ENCODE measurements around the gene SLC22A2.

SLC22A2 gene

DNA sequence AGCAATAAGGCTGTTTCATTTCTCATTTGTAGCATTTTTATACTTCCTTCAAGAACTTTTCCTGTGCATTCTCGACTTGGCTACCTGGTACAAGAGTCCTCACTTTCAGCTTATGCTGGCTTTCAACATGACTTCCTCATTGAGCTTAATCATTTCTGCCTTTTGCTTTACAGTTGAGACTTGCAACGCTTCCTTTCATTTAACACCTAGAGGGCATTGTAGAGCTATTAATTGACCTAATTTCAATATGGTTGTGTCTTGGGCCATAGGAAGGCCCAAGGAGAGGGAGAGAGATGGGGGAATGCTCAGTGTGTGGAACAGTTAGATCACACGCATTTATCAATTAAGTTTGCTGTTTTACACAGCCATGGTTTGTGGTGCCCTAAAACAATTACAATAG is 37.2 kb downstream of the SLC22A2 start:
- H3K27ac ChIP-seq: no peak overlapping the region
- no peaks in the 10 kb centered on the region for H3K27me3 ChIP-seq
- no peaks in the 10 kb centered on the region for H3K36me3 ChIP-seq
- peaks cover 0 to 5% (median 0%) of the 10 kb centered on the region in 3 donors for H3K9me3 ChIP-seq
- no peak overlapping the region for H3K4me3 ChIP-seq
- intact Hi-C loops (cut with DNase I; ENCODE audit: low total_unique reads): no loop called here
- H3K4me1 ChIP-seq: peaks cover 0 to 55% (median 13%) of the 10 kb centered on the region in 4 donors
- TF ChIP-seq CTCF (IDR thresholded peaks at IDR 0.05): no peak
- no peak for DNase-seq

DNA sequence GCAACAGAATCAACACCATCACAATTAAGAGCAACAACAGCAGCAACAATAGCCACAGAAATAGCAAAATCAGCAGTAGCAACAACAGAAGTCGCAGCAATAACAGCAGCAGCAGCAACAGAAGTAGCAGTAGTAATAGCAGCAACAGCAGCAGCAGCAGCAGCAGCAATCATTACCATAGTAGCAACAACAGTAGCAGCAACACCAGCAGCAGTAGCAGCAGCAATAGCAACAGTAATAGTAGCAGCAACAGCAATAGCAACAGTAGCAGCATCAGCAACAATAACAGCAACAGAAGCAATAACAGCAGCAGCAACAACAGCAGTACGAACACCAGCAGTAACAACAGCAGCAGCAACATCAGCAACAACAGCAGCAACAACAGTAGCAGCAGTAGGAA is 39.8 kb downstream of the SLC22A2 start:
- TF ChIP-seq CTCF (IDR thresholded peaks at IDR 0.05): no peak
- Histone ChIP-seq H3K27me3 (no peaks in the 10 kb centered on the region), H3K9me3 (no peaks in the 10 kb centered on the region), H3K27ac (no peak overlapping the region), H3K4me1 (peaks cover 0 to 31% (median 13%) of the 10 kb centered on the region in 4 donors), H3K36me3 (no peaks in the 10 kb centered on the region), H3K4me3 (no peak overlapping the region)
- intact Hi-C loops (cut with DNase I; ENCODE audit: low total_unique reads): no loop called here
- no peak for DNase-seq

DNA sequence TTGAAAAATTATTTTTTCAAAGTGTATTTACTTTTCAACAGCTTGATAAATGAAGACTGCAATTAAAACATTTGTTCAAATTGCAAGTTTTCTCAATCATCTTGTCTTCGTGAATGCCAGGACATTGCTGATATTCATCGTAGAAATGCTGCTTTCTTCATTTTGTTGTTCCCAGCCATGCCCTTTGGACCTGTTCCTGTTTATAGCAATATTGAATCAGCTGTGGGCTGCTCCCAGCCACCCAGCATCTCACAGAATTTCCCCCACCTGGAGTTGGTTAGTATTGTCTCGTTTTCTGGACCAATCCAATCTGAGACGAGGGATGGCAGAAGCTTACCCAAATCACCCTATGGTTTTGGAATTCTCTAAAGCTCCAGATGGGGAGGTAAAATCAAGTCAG is 40.8 kb downstream of the SLC22A2 start:
- H3K4me1 ChIP-seq: peaks cover 0 to 22% (median 11%) of the 10 kb centered on the region in 4 donors
- intact Hi-C loops (cut with DNase I; ENCODE audit: low total_unique reads): no loop called here
- no peaks in the 10 kb centered on the region for H3K27me3 ChIP-seq
- no peak overlapping the region for H3K27ac ChIP-seq
- no peak for DNase-seq
- H3K36me3 ChIP-seq: no peaks in the 10 kb centered on the region
- H3K9me3 ChIP-seq: no peaks in the 10 kb centered on the region
- no peak for TF ChIP-seq CTCF (IDR thresholded peaks at IDR 0.05)
- no peak overlapping the region for H3K4me3 ChIP-seq

GRCh38 chr6:160217073-160217472 is 41.5 kb downstream of the SLC22A2 start:
- no peak overlapping the region for H3K27ac ChIP-seq
- intact Hi-C loops (cut with DNase I; ENCODE audit: low total_unique reads): no loop called here
- peaks cover 0 to 14% (median 7%) of the 10 kb centered on the region in 4 donors for H3K4me1 ChIP-seq
- H3K4me3 ChIP-seq: no peak overlapping the region
- H3K9me3 ChIP-seq: no peaks in the 10 kb centered on the region
- DNase-seq: no peak
- no peaks in the 10 kb centered on the region for H3K27me3 ChIP-seq
- no peaks in the 10 kb centered on the region for H3K36me3 ChIP-seq
- no peak for TF ChIP-seq CTCF (IDR thresholded peaks at IDR 0.05)

GRCh38 chr6:160215232-160215631 is 43.4 kb downstream of the SLC22A2 start:
- no peak overlapping the region for H3K27ac ChIP-seq
- peaks cover 0 to 12% (median 5%) of the 10 kb centered on the region in 4 donors for H3K4me1 ChIP-seq
- TF ChIP-seq CTCF (IDR thresholded peaks at IDR 0.05): no peak
- no peaks in the 10 kb centered on the region for H3K9me3 ChIP-seq
- H3K36me3 ChIP-seq: no peaks in the 10 kb centered on the region
- intact Hi-C loops (cut with DNase I; ENCODE audit: low total_unique reads): no loop called here
- H3K27me3 ChIP-seq: no peaks in the 10 kb centered on the region
- no peak for DNase-seq
- H3K4me3 ChIP-seq: no peak overlapping the region

DNA sequence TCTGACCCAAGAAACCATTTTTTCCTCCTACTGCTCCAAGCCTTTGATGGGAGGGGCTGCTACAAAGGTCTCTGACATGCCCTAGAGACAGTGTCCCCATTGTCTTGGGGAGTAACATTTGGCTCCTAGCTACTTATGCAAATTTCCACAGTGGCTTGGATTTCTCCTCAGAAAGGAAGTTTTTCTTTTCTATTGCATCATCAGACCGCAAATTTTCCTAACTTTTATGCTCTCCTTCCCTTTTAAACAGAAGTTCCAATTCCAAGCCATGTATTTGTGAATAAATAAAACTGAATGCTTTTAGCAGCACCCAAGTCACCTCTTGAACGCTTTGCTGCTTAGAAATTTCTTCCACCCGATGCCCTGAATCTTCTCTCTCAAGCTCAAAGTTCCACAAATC is 51.0 kb downstream of the SLC22A2 start:
- Histone ChIP-seq H3K4me1 (peaks cover 0 to 17% (median 8%) of the 10 kb centered on the region in 4 donors), H3K9me3 (peaks cover 0 to 9% (median 4%) of the 10 kb centered on the region in 3 donors), H3K36me3 (no peaks in the 10 kb centered on the region), H3K27ac (no peak overlapping the region), H3K27me3 (no peaks in the 10 kb centered on the region), H3K4me3 (no peak overlapping the region)
- DNase-seq: no peak
- intact Hi-C loops (cut with DNase I; ENCODE audit: low total_unique reads): no loop called here
- no peak for TF ChIP-seq CTCF (IDR thresholded peaks at IDR 0.05)
